Stimulated activated CD8-positive, alpha-beta memory T cell treated with anti-CD3 and anti-CD28 coated beads, Interleukin-4, amount 100 ng/mL, for 24 hours (primary cell): Measurements from ENCODE around the gene CYB5RL.
"Not testable (repeated sequence)": the region's sequence is repeated elsewhere in the genome, so short reads cannot be mapped to it uniquely, and the experiment has no call there.

Experiments used
- DNase-seq: peaks from one replicate; pipeline ENCODE4 v3.0.0-alpha.2; 2020; ENCODE audit warnings: low read depth

Gene CYB5RL

DNA sequence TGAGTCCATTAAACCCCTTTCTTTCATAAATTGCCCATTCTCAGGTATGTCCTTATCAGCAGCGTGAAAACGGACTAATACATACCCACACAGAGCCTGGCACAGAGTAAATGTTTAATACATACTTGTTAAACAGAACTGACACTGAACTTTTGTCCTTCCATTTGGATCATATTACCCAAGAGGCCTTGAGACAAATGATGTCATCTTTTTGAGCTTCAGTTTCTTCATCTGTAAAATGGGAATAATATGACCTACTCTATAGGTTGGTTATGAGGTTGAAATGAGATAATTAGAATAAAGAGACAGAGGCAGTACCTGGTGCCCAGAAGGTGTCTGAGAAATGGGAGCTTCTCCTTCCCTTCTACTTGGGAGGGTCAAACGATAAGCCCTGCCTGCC lies 13.8 kb downstream of the CYB5RL start:
- DNase-seq = no peak

DNA sequence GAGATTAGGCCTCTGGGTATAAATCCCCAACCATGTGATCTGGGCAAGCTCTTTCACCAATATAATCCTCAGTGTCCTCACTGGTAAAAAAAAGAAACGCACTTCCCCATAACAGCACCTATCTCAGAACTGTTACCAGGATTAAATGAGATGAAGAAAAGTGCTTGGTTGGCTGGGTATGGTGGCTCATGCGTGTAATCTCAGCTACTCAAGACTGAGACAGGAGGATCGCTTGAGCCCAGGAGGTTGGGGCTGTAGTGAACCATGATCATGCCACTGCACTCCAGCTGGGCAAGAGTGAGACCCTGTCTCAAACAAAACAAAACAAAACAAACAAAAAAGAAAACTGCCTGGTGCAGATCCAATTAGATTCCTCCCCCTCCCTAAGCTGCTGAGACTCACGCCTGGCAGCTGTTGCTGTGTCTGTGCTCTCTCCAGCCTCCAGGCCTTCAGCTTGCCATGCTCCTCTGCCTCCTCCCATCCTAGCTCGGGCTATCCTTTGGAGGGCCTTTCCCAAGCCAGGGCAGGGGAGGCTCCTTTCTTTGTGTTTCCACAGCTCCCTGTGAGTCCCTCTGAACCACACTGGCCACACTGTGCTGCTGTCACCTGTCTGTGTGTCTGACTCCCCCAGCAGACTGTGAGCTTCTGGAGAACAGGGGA lies 19.0 kb downstream of the CYB5RL start:
- DNase-seq = no peak

GRCh38 chr1:54178296-54179070 lies 21.3 kb downstream of the CYB5RL start:
- DNase-seq = no peak

DNA sequence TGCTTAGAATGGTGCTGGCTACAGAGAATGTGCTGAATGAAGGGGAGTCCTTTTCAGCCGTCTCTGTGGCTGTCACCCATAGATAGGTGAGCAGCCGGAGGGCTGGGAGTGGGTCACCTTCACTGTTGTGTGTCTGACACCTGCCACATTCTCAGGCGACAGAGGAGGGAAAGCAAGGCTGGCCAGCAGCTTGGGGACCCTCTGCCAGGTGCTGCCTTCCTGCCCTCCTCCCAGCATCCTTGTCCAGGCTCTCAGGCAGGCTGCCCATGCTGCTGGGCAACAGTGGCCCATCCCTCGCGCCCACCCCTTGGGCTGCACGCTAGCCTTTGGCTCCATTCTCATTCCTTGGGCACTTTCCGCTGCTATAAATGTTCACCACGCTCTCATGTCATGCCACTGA lies 22.1 kb downstream of the CYB5RL start:
- no peak for DNase-seq

DNA sequence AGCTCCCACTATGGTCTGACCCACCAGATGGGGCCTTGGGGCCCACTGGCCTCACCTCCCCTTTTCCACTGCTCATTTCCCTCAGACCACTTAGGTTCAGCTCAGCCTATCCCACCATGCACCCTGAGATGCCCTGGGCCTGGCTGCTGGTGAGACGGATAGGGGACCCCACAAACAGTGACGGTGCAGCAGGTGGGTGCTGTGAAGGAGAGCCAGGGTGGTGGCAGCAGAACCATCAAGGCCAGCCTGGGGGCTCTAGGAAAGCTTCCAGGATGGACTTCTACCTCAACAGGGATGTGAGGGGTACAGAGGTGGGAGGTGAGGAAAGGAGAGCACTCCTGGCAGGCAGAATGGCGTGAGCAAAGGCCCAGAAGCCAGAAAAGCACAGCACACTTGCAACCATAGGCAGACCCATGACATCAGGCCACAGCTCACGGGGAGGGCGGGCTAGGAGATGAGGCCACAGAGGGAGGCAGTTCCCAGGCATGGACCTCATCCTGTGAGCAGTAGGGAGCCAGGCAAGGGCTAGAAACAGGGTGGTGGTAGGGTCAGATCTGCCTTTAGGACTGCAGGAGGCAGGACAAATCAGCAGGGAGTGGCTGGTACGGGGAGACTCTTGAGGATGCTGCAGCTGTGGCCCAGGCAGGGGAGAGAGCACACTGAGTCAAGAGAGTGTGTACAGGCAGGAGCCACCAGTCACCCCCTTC lies 23.1 kb downstream of the CYB5RL start:
- no peak for DNase-seq

DNA sequence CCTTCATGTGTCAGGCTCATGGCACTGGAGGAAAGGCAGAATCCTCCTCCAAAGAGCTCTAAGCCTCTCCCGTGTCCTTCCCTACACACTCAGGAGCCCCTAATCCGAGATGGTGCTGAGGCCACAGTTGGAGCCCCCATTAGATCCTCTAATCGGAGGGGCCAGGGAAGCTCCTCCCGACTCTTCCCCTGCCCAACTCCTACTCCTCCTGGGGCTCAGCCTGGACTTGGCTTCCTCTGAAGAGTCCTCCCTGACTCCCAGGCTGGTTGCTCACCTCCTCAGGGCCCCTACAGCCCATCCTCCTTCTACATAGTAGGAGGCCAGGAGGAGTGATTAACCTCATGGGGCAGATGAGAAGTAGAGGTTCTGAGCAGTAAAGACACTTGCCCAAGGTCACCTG lies 25.7 kb downstream of the CYB5RL start:
- no peak for DNase-seq

DNA sequence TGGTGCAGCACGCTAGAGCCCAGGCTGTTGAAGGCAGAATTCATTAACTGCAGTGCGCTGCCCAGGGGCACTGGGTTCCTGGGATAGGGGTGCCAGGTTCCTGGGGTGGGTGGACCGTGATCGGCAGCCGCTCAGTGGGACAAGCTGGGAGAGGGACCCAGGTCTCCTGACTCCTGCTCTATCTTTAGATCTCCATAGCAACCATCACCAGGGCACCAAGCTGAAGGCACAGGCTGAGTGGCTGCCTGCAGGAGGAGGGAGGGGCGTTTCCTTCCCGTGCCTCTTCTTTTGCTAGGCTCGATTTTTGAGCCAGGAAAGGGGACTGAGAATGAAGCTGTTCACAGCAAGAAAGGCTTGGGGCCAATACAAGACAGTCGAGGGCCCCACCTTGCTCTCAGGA lies 26.1 kb downstream of the CYB5RL start:
- DNase-seq = no peak

DNA sequence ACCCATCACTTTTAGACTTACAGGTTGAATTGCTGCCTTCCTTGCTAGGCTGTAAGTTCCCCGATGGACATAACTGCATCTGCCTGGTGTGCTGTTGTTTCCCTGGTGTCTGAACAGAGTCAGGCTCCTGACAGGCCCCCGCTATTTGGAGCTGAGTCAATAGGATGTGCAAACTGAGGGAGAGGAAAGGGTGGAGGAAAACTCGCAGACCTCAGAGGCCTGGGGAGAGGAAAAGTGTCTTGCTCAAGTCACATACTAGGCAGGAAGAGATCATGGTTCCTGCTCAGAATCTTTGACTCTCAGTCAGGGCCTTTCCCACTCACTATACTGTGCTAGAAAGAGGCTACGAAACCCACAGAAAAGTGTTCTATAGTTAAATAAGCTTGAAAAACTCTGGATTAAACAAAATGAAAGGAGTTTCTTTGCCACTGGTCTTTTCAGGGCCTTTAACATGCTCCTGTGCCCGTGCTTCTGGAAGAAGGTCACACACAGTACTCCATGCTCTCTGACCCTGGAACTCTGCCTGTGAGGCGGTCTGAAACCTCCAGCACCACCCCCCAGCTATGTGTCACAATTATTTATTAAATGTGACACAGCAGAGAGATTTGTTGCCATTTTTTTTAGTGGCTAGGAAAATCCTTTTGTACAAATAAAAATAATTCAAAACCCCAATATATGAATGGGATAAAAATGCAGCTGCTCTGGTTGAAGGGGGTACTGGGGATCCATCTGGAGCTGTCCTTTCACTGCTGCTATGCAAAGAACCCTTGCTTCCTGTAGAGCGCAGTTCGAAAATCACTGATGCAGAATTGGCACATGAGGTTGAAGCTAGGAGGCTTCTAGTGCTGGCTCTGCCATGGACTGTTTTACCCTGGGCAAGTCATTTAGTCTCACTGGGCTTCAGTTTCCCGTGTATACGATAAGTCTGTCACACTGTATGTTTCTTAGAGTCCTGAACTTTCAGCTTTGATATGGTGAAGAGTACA lies 26.9 kb downstream of the CYB5RL start:
- DNase-seq = no peak

- DNase-seq = no peak
Measured at GRCh38 chr1:54171606-54172005, 28.2 kb downstream of the CYB5RL start.

DNA sequence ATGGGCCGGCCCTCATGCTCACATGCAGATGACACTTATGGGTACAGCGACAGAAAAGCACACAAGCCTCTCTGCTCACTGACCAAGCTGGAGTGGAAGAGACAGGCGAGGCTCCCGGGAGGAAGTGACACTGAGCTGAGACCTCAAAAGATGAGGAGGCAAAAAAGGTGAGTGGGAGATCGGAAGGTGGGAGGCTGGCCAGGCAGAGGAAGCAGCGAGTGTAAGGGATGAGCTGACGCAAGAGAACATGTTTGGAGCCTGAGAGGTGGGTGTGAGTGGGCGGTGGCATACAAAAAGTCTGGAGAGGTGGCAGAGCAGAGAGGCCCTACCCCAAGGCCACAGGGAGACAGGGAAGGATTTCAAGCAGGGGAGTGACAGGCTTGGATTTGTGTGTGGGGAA lies 28.8 kb downstream of the CYB5RL start:
- no peak for DNase-seq

DNA sequence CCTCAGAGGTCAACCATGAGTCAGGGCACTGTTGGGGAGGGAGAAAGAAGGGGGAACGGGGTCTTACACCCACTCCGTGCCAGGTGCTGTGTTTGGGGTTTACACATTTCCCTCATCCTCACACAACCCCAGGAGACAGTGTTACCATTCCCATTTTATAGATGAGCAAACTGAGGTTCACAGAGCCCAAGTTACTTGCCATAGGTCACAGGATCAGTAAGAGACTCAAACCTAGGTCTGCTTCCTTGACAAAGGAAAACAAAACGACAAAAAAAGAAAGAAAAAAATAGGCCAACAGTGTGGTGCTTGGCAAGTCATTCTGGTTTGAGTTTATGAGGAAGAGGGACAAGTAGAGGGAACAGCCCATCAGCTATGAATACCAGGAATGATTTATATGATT lies 30.8 kb downstream of the CYB5RL start:
- no peak for DNase-seq

GRCh38 chr1:54168206-54168965 lies 31.4 kb downstream of the CYB5RL start:
- DNase-seq = no peak

GRCh38 chr1:54167422-54168139 lies 32.2 kb downstream of the CYB5RL start:
- DNase-seq = no peak

GRCh38 chr1:54166357-54166756 lies 33.5 kb downstream of the CYB5RL start:
- not testable (repeated sequence) for DNase-seq

DNA sequence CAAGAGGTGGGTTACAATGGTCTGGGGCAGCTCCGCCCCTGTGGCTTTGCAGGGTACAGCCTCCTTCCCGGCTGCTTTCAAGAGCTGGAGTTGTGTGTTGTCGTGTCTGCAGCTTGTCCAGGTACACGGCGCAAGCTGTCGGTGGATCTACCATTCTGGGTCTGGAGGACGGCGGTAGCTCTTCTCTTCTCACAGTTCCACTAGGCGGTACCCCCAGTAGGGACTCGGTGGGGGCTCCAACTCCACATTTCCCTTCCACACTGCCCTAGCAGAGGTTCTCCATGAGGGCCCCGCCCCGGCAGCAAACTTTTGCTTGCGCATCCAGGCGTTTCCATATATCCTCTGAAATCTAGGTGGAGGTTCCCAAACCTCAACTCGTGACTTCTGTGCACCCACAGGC lies 34.7 kb downstream of the CYB5RL start:
- no peak for DNase-seq

GRCh38 chr1:54163573-54163972 lies 36.3 kb downstream of the CYB5RL start:
- no peak for DNase-seq

- DNase-seq = no peak
Measured at GRCh38 chr1:54163051-54163450, 36.8 kb downstream of the CYB5RL start.

DNA sequence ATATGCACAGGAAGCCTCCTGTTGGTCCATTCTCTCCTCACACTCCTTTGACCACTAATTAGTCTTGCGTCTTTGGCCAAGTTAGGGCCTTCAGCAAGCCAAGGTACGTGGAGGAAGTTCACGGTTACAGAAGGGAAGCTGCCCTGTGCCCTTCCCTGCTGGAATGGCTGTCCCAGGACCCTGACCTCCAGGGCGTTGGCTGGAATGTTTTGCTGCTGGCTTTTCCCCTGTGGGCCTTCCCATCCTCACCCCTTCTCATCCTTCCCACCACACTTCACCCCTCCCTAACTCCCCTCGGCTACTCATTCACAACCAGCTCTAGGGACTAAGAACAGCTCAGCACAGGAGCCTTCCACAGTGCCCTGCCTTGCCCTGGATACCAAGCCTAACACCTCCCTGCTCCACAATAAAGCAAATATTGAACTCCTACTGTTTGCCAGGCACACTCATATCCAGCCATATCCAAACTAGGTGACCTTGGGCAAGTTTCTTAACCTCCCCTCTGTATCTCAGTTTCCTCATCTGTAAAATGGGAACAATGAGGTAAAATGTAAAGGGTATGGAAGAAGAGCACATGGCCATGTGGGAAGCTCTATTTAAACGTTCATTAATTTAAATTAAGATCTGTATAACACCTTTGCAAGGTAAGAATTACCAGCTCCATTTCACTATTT lies 38.2 kb downstream of the CYB5RL start:
- no peak for DNase-seq

DNA sequence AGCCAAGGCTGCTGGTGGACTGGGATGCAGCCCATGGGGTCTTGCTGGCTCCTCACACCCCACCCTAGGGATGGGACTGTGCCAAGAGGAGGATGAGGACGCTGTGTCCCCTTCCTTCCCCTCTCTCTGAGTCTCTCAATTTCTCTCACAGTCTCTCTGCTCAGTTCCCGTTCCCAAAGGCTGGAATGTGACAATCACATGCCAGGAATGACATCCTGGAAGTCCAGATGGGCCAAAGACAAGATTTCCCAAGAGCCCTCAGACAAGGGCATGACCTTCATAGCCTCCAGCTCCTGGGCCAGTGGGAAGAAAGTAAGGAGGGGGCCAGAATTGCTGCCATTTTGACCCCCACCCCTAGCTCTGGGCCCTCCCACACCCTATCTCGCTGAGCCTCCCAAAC lies 39.5 kb downstream of the CYB5RL start:
- DNase-seq = no peak

- no peak for DNase-seq
Measured at GRCh38 chr1:54159733-54160316, 40.0 kb downstream of the CYB5RL start.
